HG03039 (cell line): ENCODE data around the gene SLC22A5.
A peak's percentile ranks its signal among the peaks of the same experiment; 100 is the strongest.
"Not testable (repeated sequence)": the region's sequence is repeated elsewhere in the genome, so short reads cannot be mapped to it uniquely, and the experiment has no call there.

Experiments used
- ATAC-seq: cut with Tn5 transposase; IDR thresholded peaks from one replicate; pipeline ENCODE4 v1.9.1; 2021; ENCODE audit warnings: mild to moderate bottlenecking, moderate library complexity; ENCODE audit not compliant: unreplicated experiment

Gene SLC22A5

DNA sequence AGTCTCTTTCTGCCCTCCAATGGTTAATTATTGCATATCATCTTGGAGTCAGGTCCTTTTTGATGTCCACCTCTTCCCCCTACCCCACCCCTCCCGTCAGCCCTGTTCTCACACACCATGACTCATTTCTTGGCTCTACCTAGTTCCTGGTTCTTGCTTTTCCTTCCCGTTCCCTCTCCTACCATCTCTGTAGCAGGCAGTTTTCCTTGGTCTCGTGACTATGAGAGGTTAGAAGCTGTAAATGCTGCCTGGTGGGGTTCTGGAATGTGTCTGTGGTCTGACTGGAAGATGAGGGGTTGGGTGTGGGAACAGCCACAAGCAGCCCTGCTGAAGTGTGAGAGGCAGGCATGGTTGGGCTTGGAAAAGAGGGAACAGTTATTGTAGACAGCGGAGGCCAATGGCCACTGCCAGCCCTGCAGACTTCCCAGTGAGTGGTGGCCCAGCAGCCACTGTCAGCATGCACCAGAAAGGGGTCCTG lies 18.2 kb downstream of the SLC22A5 start:
- ATAC-seq: no peak

DNA sequence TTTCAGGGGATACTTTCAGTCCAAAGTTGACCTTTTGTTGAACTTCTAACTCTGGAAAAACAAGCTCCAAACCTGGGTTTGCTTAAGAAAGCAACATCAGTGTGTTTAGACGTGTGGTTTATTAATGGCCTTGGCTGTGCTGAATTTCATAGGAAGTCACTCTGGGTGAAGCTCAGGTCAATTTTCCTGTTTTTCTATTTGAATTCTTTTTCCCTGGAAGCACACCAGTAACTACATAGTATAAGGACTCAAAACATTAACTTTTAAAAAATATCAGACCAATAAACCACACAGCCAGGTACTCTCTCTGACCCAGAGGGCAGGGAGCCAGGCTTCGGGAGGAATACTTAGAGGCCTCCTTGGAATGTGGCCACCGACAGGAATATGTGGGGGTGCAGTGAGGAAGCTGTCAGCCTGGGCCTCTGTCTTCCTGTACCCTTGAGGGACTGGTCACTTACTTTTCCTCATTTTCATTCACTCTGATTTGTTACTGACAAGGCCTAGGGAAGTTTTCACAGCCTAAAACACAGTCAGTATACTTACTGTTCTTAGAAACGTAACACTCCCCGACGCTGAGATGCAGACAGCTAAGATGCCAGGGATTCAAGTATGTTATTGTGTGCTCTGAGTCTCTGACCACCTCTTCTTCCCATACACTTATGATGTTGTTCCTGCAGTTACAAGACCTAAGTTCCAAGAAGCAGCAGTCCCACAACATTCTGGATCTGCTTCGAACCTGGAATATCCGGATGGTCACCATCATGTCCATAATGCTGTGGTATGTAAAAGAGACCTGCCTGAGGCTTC lies 18.9 kb downstream of the SLC22A5 start:
- ATAC-seq: no peak

DNA sequence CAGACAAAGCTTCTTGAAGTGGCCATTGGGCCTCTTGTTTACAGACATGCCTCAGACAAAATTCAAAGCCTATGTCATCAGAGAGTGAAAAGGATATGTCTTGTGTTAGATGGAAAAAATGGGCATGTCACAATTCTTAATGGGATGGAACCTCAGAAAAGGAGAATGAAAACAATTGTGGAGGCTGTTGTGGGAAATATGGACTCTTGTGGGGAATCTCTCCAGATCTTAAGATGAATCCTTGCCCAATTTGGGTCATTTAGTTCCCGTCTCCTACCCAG lies 19.5 kb downstream of the SLC22A5 start:
- no peak for ATAC-seq

DNA sequence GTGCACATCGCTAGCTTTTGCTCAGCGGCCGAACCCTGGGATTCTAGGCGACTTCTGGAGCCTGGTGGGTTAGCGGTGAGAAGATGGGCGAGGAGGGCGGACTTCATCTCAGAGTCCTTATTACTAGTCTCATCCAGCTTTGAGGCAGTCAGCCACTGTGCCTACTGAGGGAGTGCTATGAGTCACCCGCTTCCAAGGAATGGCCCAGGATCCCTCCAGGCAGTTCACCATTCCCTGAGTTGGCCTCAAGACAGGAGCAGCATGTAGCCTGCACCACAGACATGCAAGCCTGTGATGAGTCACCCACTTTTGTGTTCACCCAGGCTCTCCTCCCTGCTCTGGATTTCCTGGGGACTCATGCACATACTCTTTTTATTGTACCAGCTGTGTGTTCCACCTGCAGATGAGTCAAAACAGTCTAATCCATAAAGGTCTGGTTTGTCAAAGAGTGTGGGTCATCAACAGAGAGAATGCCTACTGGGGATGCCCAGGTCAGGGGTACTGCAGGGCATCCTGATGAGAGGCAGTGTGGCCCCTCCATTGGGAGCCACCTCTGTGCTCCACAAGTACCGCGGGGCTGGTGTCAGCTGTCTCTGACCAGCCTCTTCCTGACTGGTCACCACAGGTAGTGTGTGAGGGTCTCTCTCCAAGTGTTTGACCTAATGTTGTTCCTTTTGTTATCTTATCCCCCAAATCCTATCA lies 20.2 kb downstream of the SLC22A5 start:
- ATAC-seq: no peak

DNA sequence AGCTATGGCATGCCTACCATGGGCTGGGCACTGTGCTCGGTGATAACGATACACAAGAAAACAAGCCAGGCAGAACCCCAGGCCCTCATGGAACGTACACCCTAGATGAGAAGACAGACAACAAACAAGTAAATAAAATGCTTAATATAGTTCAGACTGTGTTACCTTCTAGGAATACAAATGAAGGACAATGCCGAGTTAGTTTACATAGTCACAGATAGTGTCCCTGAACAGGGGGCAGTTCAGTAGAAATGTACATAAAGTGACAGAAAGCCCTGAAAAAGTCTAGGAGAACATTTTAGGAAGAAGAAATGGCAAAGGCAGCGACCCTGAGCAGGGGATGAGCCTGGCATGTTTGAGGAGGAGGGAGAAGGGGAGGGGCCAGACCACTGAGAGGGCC lies 21.7 kb downstream of the SLC22A5 start:
- no peak for ATAC-seq

DNA sequence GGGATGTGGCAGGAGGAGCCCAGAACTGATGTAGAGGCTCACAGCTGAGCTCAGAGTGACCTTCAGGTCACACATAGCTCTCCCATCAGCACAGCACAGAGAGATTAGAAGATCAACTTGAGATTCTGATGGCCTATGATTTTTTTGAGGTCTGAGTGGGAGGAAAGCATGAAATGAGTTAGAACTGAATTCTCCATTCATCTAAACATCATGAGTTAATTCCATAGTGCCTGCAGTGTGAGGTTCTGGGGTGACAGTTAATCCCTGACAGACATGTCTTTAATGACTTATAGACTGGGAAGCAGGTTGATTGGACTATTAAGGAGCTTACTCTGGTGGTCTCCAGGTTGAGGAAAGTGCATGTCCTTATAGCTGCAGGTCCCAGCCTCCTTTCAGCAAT lies 22.4 kb downstream of the SLC22A5 start:
- ATAC-seq: no peak

DNA sequence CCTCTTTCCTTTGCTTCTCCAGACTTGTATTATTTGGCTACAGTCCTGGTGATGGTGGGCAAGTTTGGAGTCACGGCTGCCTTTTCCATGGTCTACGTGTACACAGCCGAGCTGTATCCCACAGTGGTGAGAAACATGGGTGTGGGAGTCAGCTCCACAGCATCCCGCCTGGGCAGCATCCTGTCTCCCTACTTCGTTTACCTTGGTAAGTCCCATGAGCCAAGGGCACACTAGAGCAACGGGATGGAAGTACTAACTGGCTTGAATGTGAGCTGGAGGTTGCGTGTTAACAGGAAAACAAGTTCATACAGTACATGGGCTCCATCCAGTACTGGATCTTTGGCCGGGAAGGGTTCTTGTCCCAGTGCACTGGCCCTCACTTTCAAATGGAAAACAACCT lies 22.9 kb downstream of the SLC22A5 start:
- no peak for ATAC-seq

DNA sequence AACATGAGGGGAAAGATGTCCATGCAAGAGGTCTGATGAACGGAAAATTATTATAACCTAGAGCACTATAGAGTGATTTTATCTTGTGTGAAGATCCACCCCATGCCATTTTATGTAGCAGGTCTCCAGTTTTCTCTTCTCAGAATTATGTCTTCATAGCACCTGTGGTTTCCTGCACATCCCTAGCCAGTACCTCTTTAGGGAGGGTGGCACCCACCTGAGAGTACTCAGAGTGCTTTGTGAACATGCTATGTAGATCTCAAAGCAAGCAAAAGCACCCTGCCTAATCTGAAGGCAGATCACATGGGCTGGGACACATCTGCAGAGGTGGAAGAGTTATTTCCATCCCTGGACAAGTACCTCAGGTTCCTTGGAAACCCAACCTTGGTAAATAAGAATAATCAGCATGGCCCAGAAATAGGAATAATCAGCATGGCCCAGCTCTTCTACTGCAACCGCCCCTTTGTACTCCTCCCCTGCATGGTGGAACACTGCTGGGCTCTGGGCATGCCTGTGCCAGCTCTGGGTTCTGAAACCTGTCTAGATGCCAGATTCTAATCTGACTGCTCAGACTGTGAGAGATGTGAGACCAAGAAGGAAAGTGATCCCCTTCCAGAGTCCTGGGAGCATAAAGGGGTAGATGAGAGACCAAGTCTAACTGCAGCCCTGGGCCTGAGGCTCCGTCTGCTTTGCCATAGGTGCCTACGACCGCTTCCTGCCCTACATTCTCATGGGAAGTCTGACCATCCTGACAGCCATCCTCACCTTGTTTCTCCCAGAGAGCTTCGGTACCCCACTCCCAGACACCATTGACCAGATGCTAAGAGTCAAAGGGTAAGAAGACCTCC lies 23.7 kb downstream of the SLC22A5 start:
- no peak for ATAC-seq

DNA sequence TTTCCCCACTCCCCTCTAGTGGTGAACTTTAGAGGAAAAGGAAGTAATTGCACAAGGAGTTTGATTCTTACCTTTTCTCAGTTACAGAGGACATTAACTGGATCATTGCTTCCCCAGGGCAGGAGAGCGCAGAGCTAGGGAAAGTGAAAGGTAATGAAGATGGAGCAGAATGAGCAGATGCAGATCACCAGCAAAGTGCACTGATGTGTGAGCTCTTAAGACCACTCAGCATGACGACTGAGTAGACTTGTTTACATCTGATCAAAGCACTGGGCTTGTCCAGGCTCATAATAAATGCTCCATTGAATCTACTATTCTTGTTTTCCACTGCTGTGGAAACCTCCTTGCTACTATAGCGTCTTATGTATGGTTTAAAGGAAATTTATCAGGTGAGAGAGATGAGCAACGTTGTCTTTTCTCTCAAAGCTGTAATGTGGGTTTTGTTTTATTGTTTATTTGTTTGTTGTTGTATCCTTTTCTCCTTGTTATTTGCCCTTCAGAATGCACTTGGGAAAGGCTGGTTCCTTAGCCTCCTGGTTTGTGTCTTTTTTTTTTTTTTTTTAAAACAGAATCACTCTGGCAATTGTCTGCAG lies 25.3 kb downstream of the SLC22A5 start:
- no peak for ATAC-seq

DNA sequence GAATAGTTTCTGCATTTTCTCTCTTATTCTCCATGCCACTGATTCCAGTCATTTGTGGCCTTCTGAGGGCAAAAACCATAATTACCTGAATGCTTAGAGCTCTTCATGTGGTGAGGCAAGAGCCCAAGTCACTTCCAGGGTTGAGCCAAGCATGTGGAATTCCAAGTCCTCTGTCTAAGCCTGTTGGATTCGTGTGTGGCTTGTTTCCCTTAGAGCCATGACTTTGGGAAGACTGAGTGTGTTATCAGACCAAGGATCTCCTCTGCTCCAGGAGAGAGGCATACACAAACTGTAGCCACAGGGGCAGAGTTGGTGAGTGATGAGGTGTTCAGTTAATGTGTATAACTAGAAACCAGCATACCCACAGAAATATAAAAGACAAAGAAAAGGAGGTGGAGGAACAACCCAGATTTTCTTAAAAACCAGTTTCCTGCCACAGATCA lies 27.1 kb downstream of the SLC22A5 start:
- no peak for ATAC-seq

DNA sequence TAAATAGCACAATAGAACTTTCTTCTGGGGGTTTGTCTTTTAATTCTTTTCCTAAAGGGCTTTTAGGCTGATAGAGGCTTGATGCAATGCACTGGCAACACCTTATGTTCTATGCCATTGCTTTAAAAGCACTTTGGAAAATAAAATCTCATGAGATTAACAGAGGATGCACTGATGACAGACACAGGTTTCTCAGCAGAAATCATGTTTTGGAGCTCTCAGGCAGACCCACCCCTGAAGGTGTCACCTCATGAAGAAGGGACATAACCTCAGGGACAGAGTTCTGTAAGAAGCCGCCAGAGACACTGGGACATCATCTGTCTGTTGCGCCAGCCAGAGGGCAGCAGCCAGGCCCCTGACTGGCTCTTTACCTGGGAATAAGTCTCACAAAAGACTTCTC lies 27.7 kb downstream of the SLC22A5 start:
- ATAC-seq: no peak

DNA sequence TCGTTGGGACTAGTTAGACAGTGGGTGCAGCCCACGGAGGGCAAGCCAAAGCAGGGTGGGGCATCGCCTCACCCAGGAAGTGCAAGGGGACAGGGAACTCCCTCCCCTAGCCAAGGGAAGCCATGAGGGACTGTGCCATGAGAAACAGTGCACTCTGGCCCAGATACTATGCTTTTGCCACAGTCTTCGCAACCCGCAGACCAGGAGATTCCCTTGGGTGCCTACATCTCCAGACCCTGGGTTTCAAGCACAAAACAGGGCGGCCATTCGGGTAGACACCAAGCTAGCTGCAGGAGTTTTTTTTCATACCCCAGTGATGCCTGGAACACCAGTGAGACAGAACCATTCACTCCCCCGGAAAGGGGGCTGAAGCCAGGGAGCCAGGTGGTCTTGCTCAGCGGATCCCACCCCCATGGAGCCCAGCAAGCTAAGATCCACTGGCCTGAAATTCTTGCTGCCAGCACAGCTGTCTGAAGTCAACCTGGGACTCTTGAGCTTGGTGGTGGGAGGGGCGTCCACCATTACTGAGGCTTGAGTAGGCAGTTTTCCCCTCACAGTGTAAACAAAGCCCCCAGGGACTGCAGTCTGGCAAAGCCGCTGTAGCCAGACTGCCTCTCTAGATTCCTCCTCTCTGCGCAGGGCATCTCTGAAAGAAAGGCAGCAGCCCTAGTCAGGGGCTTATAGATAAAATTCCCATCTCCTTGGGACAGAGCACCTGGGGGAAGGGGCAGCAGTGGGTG lies 28.6 kb downstream of the SLC22A5 start:
- ATAC-seq: not testable (repeated sequence)

DNA sequence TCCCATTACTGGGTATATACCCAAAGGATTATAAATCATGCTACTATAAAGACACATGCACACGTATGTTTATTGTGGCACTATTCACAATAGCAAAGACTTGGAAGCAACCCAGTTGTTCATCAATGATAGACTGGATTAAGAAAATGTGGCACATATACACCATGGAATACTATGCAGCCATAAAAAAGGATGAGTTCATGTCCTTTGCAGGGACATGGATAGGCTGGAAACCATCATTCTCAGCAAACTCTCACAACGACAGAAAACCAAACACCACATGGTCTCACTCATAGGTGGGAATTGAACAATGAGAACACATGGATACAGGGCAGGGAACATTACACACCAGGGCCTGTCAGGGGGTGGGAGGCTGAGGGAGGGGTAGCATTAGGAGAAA lies 34.5 kb downstream of the SLC22A5 start:
- not testable (repeated sequence) for ATAC-seq

DNA sequence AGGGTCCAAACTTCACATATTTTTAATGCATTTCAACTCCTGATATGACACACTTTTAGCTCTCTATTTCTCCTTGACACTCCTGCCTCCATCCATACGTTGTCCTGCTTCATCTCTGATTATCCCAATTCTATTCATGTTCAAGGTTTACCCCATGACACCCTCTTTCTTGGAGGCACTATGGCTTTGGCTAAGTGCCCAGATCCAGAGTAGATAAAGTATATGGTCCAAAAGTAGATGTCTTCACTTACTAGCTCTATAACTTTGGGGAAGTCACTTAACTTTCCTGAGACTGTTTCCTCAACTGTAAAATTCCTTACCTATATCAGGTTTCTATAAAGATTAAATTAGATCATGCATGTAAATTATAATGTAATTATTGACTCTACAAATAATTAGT lies 36.1 kb downstream of the SLC22A5 start:
- no peak for ATAC-seq

DNA sequence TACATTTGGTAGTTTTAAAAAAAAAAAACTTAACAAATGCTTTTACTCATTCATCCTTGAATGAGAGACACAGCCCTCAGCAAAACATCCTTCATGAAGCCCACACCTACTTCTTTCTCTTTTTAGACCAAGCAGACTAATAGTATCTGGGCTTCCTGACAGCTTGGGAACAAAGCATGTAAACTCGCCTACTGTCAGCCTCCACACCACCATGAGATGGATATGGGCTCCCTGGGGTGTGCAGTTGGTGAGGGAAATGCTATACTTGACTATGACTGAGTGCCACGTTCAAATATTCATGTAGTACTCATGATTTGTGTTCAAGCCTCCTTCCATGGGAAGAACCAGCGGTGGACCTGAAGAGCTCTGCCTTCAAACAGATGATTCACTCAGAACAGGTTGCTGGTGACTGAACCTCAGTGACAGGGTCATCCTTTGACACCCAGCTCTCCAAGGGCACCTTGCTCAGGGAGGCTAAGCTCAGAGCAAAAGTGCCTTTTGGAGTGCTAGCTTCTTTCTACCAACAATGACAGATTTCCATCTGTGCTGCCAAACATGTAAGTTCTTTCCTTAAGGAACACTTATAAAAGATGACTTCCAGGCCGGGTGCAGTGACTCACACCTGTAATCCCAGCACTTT lies 36.8 kb downstream of the SLC22A5 start:
- no peak for ATAC-seq

DNA sequence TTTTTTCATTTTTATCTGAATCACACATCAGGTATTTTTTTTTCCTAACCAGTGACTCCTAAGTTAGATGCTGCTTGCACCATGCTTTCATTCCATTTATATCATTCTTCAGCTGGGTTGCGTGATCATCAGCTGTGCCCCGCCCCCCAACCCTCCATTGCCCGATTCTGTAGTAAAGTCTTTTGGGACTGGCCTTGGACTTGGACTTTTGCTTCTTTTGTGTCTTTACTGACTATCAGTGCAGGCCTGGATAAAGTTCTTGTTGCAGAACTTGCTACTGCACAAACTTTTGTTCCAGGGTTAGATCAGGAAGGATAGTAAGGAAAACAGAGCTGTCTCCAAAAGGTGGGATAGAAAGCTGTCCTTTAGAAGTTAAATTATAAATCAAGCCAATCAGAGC lies 38.5 kb downstream of the SLC22A5 start:
- no peak for ATAC-seq

DNA sequence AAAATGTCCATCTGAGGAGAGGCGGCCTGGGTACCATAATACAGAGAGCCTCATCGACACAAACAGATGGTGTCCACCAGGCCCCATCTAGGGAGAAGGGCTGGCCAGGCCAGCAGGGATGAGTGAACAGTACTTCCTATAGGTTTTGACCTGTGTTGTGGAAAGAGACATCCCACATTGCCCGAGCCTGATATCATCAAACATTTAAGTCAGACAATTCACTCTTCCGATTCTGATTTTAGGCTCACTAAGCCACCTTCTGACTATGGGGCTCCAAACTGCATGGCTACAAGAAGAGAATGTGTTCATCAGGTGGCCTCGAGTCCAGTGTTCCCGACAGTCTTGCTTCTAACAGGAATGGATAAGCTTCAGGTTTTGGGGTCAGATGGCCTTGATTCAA lies 38.9 kb downstream of the SLC22A5 start:
- no peak for ATAC-seq

DNA sequence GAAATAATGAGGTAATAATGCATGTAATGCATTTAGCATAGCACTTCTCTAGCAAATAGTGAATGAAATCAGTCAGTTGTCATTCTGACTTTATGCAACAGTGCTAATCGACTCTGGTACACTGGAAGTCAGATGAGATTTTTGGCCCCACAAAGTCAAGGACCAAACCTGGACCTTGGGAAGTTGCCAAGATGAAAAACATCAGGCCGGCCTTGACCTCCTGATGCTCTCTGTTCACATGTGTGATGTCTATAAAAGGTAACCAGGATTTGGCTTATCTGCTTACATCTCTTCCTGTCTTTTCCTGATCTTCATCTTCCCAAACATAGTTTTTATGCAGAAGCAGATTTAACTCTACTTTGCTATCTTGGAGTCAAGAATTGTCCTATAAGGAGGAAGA lies 39.5 kb downstream of the SLC22A5 start:
- ATAC-seq: no peak

DNA sequence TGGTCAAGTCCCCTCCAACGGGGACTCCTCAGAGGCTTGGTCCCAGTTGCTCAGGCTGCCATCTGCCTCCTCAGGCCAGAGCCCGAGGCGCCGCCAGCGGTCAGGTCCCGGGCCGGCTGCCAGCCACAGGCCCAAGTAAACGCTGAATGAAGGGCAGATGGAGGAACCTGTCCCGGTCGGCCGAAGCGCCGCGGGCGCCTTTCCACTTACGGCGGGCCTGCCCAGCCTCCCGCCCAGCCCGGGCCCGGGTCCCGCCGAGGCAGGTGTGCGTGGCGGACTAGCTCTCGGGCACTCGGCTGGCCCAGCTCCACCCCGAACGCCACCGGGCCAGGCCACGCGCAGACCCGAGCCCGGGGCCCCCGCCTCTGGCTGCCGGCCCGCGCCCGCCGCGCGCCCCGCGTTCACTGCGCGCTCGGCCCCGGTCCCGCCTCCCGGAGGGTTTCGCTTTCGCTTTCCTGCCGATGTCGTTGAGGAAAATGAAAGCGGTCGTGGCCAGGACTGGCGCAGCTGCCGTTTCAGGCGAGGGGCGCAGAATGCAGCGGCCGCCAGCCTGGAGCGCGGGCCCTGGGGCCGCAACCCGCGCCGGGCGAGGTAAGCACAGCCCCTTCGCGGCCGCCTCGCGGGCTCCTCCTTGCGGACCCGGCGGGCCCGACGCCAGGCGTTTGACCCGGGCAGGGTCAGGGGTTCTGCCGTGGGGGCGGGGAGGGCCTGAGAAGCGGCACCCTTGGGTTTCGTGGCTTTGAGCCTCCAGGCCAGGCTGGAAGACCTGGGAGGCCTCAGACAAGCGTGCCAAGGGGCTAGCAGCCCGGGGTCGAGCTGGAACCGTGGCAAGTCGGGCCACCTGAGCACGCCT lies 41.2 kb downstream of the SLC22A5 start:
- ATAC-seq: peak; percentile 63
